ENCODE data around the gene CASQ1.

CASQ1 gene

DNA sequence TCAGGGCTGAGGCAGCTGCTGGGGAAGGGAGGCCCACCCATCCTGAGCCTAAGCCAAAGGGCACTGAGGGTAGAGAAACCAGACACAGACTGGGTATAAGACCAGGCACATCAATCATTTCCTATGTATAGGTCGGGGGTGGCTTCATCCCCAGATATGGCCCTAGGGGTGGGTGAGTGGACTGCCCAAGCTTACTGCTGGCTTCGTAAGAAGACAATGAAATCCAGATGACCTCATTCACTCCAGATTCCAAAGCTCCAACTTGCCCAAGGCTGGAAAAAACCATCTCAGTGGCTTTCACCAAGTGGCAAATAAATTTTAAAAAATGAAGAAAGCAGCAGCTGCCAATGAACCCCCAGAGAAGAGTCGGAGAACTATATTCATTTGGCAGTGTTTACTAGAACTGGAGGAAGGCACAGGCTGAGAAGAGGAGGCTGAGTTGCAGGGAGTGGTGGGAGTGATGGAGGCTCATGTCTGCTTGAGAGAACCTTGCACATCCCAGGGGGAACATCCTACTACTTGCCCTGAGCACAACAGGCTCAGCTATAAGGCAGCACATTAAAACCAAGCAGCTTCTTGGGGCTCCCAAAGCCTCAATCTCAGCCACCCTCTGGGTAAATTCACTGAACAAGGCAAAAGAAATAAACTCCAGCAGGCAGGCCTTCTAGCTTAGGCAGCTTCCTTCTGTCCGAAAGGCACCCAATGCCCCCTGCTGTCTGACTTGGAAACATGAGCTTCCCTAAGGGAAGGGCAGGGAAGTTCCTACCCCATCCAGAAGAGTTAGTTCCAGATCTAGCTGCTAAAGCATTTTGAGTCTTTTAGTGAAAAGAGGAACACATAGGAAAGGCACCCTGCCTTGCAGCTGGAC, 28.9 kb downstream of the CASQ1 start:
- peak; percentile 33 for DNase-seq
- in situ Hi-C loops (cut with MboI; ENCODE audit: low pct_unique_long_range_greater_than_20kb, low sequenced_read_pairs) = no loop called here

DNA sequence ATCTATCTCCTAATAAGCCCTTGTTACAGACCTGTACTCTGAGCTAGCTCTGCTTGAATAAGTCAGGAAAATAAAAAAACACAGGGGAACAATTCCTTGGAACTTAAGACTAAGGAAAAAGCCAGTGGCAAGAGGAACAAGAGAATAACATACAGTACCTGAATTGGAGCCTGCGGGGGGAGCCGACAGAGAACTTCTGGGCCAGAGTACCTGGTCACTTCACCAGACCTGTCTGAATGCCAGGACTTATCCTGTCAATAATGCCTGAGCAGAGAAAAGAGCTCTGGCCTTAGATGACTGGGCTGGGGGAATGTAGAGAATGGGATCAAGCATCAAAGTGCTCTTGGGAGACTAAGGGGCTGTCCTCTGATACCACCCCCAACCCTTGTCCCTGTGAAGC, 29.9 kb downstream of the CASQ1 start:
- DNase-seq = no peak
- in situ Hi-C loops (cut with MboI; ENCODE audit: low pct_unique_long_range_greater_than_20kb, low sequenced_read_pairs) = no loop called here

DNA sequence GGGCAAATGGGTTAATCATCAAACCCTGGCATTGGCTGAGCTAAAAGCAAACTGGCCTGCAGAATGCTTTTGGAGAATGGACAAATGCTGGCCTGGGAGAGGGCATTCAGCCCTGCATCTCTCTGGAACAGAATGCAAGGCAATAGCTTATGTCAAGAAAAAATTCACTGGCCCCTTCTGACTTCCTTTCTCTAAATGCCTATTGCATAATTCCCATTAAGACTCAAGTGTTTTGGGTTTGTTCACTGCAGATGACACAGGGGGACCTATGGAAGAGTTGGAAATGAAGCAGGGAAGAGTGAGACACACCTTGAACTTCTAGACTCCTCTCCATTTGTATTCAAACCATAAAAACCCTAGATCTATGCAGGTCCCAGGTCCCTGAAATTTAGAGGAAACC, 30.7 kb downstream of the CASQ1 start:
- in situ Hi-C loops (cut with MboI; ENCODE audit: low pct_unique_long_range_greater_than_20kb, low sequenced_read_pairs) = no loop called here
- DNase-seq = no peak

DNA sequence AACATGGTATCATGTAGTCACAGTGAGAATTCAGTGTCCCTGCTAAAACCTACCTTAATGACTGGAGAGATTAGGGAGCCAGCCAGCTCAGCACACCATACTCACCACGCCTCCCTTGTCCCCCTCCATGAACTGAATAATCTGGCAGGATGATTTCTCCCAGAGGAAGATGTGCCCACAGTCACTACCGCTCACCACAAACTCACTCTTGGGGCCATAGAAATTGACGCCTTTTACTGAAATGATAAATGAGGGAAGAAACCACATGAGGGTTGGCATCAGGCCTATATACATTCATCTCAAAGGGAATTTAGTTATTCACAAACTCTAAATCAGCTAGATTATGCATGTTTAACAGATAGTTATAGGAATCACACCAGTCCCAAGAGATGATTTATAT, 32.2 kb downstream of the CASQ1 start:
- in situ Hi-C loops (cut with MboI; ENCODE audit: low pct_unique_long_range_greater_than_20kb, low sequenced_read_pairs) = no loop called here
- no peak for DNase-seq

DNA sequence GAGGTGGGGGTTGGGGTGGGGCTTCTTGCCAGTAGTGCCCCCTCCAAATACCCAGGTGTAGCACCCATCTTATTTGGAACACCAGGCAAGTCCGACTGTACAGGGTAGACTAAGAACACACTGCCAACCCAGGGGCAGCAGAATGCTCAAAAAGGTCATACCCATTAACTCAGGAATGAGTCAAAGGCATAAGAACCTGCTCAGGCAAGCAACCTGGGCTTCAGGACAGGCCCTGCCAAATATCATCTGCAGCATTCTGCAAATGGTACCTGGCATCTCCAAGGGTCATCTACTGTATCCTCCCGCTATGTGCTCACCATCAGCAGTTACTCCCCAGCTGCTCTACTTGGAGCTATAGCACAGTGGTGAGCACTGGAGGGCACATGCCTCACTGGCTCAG, 34.2 kb downstream of the CASQ1 start:
- in situ Hi-C loops (cut with MboI; ENCODE audit: low pct_unique_long_range_greater_than_20kb, low sequenced_read_pairs) = no loop called here
- no peak for DNase-seq

DNA sequence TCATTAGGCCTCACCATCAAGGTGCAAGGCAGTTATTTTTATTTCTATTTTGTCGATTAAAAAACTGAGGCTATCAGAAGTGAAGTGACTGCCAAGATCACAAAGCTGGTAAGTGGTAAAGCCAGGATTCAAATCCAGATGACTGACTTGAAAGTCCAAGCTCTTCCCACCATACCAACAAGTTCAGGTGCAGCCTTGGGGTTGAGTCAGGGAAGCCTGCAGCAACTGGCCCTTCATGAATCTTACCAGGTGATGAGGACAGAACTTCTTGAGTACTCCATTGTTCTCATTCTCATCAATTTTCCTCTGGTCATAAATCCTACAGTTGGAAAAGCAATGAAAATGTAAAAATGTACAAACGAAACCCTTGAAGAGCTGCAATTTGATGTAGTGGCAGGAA, 35.0 kb downstream of the CASQ1 start:
- in situ Hi-C loops (cut with MboI; ENCODE audit: low pct_unique_long_range_greater_than_20kb, low sequenced_read_pairs) = no loop called here
- DNase-seq = no peak

DNA sequence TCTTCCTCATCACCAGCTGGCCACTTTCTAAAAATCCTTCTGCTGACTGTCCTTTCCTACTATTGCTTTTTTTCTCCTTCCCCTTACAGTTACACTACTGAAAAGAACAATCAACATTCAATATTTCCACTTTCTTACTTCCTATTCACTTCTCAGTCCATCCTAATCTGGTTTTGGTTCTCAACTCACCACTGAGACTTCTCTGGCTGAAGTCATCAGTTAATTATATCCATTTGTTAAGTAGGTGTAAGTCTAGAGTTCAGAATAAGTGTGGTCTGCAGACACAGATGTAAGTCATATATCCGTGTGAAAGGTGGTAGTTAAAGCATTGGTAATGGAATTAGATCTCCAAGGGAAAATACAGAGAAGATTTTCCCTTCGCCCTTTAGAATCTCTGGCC, 36.2 kb downstream of the CASQ1 start:
- in situ Hi-C loops (cut with MboI; ENCODE audit: low pct_unique_long_range_greater_than_20kb, low sequenced_read_pairs) = no loop called here
- DNase-seq = no peak

DNA sequence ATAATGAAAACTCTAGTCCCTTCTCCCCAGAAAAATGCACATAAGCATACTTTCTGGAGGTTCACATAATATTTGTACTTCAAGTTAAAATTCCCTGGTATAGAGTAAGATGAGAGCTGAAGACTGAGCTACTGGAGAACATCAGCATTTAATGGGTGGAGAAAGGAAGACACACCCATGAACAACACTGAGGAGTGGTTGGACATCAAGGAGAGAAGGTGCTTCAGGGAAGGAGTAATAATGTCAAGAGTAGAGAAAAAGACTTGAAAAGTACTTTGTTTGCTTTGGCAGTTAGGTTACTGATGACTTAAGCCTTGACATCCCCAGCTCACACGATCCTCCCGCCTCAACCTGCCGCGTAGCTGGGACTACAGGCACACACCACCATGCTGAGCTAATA, 36.7 kb downstream of the CASQ1 start:
- DNase-seq = no peak
- in situ Hi-C loops (cut with MboI; ENCODE audit: low pct_unique_long_range_greater_than_20kb, low sequenced_read_pairs) = no loop called here

DNA sequence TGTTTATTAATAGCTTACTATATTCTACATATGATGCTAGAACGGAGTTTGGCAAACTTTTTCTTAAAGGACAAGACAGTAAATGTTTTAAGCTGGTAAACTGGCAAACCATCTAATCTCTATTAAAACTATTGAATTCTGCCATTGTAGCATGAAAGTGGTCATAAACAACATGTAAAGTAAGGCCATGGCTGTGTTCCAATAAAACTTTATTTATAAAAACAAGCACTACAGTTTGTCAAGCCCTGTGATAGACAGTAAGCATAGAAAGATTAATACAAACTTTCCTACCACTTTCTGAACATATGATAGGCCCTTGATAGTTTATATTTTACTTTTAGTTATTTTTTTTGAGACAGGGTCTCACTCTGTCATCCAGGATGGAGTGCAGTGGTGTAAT, 37.2 kb downstream of the CASQ1 start:
- DNase-seq = no peak
- in situ Hi-C loops (cut with MboI; ENCODE audit: low pct_unique_long_range_greater_than_20kb, low sequenced_read_pairs) = no loop called here

DNA sequence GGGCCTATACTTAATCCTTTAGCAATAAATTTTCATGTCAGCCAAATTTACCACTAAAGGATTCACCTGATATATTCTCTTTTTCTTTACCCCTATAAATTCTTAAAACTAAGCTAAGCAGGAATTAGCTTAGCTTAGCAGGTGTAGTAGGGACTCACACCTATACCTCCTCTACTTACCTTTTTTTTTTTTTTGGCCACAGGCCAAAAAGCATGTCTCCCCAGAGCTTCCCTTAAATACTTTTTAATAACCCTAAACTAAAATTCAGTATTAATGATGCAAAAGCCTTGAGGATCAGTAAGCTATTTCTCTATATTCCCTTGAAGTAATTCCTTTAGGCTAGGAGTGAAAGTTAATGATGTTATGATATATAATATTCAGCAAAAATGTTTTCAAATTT, 38.1 kb downstream of the CASQ1 start:
- in situ Hi-C loops (cut with MboI; ENCODE audit: low pct_unique_long_range_greater_than_20kb, low sequenced_read_pairs) = no loop called here
- DNase-seq = no peak

DNA sequence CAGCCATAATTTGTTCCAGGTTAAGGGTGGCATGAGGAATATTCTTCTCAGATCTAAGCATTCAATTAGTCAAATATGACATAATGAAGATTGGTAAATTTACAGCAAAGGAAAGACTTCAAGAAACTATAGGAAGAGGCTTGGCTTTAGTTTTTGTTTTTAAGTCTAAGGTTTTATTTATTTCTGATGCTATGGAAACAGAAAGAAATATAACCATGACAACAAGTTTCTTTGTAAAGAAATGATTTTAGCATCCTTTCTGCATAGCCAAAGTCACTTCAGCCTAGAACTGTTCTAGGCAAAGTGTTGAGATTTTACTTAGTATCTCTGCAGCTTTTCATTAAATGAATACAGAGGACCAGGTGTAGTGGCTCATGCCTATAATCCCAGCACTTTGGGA, 42.5 kb downstream of the CASQ1 start:
- no peak for DNase-seq
- in situ Hi-C loops (cut with MboI; ENCODE audit: low pct_unique_long_range_greater_than_20kb, low sequenced_read_pairs) = no loop called here

DNA sequence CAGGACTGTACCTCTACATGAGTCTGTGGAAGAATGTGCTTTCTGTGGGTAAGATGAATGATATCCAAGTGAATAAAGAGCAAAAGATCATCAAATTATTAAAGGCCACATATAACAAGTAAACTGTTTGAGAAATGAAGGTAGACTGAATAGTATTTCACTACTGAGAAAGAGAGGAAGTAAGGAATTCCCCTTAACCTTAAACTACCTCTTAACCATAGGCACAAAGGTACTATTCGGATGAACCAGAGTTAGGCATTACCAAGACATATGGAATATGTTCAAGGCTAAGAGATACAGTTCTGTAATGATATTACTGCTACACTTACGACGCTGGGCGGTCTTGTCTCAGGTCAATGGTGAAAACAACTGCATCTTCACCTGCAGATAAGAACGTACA, 46.4 kb downstream of the CASQ1 start:
- in situ Hi-C loops (cut with MboI; ENCODE audit: low pct_unique_long_range_greater_than_20kb, low sequenced_read_pairs) = no loop called here
- DNase-seq = no peak

DNA sequence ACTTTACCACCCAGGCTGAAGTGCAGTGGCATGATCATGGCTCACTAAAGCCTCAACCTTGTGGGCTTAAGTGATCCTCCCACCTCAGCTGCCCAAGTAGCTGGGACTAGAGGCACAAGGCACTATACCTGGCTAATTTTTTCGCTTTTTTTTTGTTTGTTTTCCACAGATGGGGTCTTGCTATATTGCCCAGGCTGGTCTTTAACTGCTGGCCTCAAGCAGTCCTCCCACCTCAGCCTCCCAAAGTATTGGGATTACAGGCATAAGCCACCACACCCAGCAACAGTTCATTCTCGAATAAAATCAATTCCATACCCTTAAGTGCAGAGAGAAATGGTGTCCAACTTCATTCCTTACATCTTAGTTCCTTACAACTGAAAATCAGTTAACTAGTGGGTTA, 47.2 kb downstream of the CASQ1 start:
- in situ Hi-C loops (cut with MboI; ENCODE audit: low pct_unique_long_range_greater_than_20kb, low sequenced_read_pairs) = no loop called here
- no peak for DNase-seq

DNA sequence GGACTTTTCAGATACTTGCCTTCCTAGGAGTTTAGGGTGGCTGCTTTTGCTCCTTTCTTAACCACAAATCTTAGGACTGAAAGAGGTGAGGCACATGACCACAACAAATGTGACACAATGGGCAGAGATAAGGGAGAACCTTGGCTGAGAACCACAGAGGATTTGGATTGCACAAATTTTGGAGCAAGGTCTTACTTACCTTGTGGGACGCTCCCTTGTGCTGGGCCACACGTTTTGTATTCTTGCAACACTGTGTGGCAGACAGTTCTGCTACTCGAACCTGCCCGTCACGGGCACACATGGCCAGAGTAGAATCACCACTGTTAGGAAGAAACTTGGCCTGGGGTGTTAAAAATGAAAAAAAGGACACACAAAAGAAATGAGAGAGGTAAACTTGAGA, 48.0 kb downstream of the CASQ1 start:
- in situ Hi-C loops (cut with MboI; ENCODE audit: low pct_unique_long_range_greater_than_20kb, low sequenced_read_pairs) = no loop called here

DNA sequence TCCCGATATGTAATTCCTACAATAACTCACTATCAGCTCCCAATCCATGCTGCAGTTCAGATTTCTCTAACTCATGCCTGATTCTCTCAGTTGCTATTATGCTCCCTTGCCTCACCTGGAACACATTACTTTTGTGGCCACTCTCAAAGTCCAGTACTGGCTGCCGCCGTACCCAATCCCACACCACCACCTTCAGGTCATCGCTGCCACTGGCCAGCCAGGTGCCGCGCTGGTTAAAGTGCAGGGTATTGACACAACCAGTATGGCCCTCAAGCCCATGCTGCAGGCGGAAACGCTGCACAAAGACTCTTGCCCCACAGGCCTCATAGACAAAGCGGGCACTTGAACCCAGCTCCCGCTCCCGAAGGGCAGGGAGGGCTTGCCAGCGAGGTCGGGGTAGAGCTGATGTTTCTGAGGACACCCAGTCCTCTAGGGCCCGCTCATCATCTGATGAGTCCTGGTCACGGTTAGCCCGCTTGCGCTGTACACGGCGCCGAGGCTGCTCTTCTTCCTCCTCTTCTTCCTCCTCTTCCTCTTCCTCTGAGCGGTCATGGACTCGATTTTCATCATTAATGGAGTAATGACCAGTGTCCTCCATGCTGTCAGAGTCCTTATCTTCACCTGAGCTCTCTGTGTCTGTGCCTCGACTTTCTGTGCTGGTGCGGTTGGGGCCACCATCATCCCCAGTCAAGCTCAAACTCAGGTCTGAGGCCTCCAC, 49.4 kb downstream of the CASQ1 start:
- no peak for DNase-seq
- in situ Hi-C loops (cut with MboI; ENCODE audit: low pct_unique_long_range_greater_than_20kb, low sequenced_read_pairs) = no loop called here

More for the DNA sequence above, 48.0 kb downstream of the CASQ1 start:
- no peak for DNase-seq

DNA sequence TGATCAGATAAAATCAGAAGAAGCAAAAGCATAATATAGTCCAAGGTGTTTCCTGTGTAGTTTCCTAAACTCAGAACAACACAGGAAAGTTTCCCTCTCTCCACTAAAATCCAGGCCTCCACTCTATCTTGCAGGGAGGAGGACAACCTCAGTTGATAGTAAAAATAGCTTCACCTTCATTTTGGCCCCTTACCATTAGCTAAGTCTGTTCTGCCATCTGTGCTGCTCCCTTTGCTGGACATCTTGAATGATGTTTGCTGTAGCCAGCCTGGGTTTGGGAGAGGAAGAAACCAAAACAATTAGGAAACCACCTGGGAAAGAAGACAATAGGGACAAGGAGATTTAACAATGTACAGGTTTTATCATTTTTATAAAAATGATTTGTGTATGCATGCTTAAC, 53.4 kb downstream of the CASQ1 start:
- in situ Hi-C loops (cut with MboI; ENCODE audit: low pct_unique_long_range_greater_than_20kb, low sequenced_read_pairs) = no loop called here
- DNase-seq = no peak

DNA sequence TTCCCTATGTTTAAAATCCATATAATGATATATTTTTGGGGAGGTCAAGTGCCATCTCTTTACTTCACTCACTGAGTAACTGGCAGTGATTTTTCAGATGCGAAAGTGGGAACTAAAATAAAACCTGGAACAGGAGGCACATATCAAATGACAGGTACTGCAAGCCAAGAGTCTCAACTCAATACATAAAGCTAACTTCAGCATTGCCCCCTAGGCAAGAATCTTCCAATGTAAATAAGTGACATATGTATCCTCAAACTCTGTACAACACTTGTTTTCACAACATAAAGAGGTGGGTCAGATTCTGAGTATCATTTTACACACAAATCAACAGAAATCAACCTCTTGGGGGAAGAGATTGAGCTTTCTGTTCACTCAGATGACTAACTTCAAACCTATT, 53.8 kb downstream of the CASQ1 start:
- DNase-seq = no peak

DNA sequence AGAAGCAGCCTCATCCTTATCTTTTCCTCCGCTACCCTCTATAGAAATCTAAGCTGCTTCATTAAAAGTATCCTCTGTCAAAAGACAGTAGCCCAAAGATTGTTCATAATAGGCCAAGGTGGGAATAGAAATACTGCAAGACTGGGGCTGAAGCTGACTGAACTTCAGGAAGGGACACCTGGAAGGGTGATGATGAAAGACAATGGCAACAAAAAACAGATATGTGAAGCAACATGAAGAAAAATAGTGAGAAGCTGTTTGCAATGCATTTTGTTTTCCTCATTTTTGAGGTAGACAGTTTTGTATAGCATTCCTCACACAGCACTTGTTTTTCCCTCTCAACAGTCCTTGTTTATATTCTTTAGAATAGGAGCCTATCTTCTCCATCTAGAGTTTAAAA, 55.1 kb downstream of the CASQ1 start:
- in situ Hi-C loops (cut with MboI; ENCODE audit: low pct_unique_long_range_greater_than_20kb, low sequenced_read_pairs) = no loop called here
- DNase-seq = no peak

More for the DNA sequence above, 53.8 kb downstream of the CASQ1 start:
- in situ Hi-C loops (cut with MboI; ENCODE audit: low pct_unique_long_range_greater_than_20kb, low sequenced_read_pairs) = no loop called here

DNA sequence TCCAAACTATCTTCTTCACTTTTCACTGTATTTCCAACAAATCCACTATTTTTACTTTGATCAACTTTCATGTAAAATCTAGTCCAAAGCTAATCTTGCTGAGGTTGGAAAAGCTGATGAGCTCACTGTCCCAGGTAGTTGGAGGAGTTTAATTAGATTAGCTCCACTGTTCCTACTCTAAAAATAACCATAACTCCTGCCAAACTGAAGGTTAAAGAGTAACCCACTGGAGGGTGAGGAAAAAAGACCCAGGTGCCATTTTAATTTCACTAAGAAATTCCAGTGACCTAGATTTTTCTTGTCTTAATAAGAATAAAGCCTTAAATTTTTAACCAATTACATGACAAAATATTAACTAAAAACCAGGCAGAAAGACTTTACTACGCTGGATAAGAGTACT, 56.7 kb downstream of the CASQ1 start:
- in situ Hi-C loops (cut with MboI; ENCODE audit: low pct_unique_long_range_greater_than_20kb, low sequenced_read_pairs) = no loop called here
- no peak for DNase-seq

DNA sequence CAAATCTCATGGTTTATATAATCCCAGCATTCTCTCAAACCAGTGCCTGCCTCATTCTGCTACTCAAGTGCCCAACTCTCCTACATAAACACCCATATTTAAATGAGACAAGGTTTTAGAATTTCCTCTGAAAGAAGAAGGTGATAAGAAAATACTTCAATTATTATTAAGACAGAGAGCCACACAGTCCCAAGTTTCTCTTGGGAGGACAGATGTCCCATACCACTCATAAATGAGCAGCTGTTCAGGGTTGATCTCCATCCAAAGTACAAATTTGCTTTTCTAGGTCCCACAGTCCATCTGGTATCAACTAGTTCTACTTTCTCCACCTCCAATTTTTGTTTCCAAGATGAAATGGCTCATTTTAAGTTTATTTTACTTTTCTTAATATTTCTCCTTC, 60.6 kb downstream of the CASQ1 start:
- in situ Hi-C loops (cut with MboI; ENCODE audit: low pct_unique_long_range_greater_than_20kb, low sequenced_read_pairs) = no loop called here
- DNase-seq = no peak

Measured in KBM-7 (cell line).